ENCODE data around the gene PROM2.

Gene PROM2

GRCh38 chr2:95320344-95320712 is 46.1 kb downstream of the PROM2 start:
- DNase-seq (ENCODE audit: low read depth, low spot score): no peak

GRCh38 chr2:95320986-95321767 is 46.9 kb downstream of the PROM2 start:
- DNase-seq (ENCODE audit: low read depth, low spot score): no peak

DNA sequence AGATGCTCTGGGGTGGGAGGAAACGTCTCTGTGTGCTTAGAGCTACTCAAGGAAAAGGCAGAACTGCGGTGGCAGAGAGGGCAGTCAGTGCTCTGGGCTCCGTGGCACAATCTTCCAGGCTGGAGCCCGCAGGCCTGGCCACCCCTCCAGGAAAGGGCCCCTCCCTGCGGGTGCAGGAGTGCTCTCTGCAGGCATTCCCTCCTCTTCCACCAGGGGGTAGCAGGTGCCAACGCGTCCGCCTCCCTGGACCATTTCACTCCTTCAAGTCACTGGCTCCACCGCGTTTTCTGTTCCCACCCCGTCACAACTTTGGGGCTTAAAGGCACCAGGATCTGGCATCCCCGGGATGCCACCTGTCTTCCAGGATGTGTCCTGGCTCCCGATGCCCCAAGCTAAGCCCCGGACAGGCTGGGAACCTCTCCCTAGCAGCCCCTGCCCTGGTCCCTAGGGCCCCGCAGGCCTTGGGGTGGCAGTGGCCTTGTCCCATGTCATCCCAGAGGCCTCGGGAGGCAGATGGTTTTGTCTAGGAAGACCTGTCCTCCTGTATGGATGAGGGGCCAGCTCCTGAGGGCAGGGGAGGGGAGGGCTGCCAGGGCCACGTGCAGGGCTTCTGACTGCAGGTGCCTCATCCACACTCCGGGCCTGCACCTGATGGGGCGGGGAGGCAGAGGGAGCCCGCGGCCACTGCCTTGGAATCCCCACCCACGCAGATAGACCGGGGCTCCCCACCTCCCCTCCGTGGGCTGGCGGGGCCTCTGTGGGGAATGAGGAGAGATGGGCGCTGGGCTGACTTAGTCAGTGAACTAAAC is 49.3 kb downstream of the PROM2 start:
- DNase-seq (ENCODE audit: low read depth, low spot score): peak; percentile 37

- DNase-seq (ENCODE audit: low read depth, low spot score): no peak
Measured at GRCh38 chr2:95325026-95325425, 50.8 kb downstream of the PROM2 start.

- no peak for DNase-seq (ENCODE audit: low read depth, low spot score)
Measured at GRCh38 chr2:95325590-95326432, 51.6 kb downstream of the PROM2 start.

GRCh38 chr2:95326433-95327140 is 52.3 kb downstream of the PROM2 start:
- no peak for DNase-seq (ENCODE audit: low read depth, low spot score)

DNA sequence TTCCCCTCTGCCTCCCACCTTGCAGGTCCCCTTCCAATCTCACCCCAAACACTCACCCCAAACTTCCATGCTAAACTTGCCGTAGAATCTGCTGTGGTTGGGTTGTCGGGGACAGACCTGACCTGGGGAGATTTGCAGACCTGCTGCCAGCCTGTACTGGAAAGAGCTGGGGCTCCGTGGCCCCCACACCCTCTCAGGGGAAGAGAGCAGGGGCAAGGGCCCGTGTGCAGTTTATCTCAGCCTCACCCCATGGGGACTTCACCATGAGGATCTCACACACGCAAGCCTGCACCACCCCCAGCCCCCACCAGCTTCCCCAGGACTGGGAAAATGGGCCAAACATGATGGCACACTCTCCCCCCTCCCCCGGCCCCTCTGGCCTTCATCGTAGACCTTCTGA is 53.6 kb downstream of the PROM2 start:
- DNase-seq (ENCODE audit: low read depth, low spot score): no peak

DNA sequence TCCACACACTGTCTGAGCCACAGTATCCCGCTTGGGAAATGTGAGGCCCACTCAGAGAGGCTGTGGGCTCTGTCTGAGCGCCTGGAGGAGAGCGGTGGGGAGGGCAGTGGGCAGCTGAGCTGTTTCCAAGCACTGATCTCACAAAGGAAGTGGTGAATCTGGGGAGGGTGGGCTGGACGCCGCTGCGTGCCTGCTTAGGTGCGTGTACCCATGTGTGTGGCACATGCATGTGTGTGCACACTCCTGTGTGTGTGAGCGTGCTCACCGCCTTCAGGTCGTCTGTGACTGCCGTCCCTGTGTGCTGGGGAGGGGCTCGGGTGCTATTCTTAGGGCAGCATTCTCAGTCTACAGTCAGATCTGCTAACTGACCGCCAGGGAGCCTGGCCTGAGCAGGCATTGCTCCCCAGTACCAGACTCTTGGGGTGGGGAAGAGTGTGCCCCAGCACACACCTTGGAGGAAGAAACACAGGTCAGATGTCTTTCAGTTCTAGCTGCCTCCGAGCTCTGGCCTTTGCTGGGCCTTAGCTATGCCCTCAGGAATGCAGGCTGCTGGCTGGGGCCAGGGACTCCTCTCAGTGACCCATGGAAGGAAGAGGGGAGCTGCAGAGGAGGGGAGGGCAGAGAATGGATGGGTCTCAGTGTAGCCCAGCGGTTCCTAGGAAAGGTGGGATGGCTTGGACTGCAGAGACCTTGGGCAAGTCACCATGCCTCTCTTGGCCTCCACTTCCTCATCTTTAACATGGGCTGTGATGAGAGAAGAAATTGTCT is 54.3 kb downstream of the PROM2 start:
- peak; percentile 64 for DNase-seq (ENCODE audit: low read depth, low spot score)

DNA sequence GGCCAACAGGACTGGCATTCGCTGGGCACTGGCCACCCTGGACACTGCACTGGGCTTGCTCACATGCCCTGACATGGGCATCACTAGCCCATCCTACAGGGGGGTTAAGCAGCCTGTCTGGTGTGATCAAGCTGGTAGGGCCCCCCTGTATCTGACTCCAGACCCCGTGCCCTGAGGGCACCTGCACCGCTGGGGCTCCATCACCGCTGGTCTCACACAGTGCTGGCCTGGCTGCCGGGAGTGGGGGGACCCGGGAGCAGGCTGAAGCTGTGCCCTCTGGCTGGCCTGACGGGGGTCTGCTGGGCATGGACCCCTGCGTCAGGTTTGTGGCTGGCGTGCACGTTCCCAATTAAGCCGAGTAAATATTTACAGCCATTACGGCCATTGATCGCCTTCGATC is 55.2 kb downstream of the PROM2 start:
- no peak for DNase-seq (ENCODE audit: low read depth, low spot score)

- peak; percentile 34 for DNase-seq (ENCODE audit: low read depth, low spot score)
Measured at GRCh38 chr2:95329891-95330793, 55.9 kb downstream of the PROM2 start.

- DNase-seq (ENCODE audit: low read depth, low spot score): no peak
Measured at GRCh38 chr2:95330794-95331338, 56.6 kb downstream of the PROM2 start.

GRCh38 chr2:95331606-95332005 is 57.4 kb downstream of the PROM2 start:
- no peak for DNase-seq (ENCODE audit: low read depth, low spot score)

DNA sequence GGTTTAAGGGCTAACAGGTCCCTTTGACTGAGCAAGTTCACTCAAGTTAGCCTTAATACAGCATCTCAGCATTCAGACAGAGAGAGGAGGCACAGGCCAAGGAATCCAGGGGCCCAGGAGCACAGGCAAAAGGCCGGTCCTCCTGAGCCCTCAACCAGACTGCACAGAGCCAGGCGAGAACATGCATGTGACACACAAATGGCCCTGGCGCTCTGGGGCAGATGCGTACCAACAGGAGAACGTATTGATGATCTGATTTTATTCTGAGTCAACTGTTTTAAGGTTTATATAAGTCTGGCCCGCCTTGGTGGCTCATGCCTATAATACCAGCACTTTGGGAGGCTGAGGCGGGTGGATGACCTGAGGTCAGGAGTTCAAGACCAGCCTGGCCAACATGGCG is 57.8 kb downstream of the PROM2 start:
- DNase-seq (ENCODE audit: low read depth, low spot score): no peak

- DNase-seq (ENCODE audit: low read depth, low spot score): no peak
Measured at GRCh38 chr2:95333056-95333455, 58.8 kb downstream of the PROM2 start.

DNA sequence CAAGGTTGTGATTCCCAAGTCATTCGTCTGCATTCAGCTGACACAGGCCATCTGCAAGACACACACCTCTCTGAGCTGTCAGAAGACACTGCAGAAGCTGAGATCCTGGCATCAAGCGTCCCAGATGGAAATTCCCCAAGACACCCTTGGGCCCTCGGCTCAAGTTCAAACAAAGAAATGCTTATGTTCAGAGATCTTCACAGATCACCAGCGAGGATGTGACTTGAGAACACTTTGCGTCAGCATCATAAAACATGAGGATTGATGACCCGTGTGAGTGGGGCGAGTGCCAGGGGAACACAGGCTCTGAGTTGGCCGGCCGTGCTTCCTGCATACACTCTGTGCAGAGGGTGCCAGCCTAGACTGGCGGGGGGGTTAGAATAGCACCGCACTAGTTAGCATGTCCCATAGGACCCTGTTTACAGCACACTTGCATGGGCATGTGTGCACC is 59.7 kb downstream of the PROM2 start:
- peak; percentile 49 for DNase-seq (ENCODE audit: low read depth, low spot score)

DNA sequence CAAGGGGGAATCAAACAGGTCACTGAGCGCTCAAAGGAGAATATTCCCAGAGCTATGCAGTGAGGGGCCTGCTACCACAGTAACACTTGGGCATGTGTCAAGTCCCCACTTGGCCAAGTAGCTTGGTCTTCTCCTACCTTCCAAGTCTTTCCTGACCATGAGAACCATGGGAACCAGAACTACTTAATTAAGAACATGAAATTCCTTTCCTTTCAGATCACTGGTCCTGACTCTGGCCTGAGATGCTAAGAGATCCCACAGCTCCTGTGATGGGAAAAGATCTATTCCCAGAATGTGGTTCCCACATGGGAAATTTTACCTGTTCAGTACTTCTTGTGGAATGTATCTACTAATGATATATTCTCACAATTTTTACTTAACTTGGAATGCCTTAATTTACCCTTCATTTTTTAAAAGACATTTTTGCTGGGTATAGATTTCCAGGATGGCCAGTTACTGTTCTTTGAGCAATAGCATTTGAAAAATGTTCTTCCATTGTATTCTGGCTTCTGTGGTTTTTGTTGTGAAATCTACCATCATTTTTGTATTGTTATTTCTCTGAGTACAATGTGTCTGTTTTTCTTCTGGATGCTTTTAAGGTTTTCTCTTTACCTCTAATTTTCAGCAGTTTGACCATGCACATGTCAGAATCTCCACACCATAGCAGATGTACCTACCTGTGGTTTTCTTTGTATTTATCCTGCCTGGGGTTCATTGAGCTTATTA is 60.8 kb downstream of the PROM2 start:
- no peak for DNase-seq (ENCODE audit: low read depth, low spot score)

DNA sequence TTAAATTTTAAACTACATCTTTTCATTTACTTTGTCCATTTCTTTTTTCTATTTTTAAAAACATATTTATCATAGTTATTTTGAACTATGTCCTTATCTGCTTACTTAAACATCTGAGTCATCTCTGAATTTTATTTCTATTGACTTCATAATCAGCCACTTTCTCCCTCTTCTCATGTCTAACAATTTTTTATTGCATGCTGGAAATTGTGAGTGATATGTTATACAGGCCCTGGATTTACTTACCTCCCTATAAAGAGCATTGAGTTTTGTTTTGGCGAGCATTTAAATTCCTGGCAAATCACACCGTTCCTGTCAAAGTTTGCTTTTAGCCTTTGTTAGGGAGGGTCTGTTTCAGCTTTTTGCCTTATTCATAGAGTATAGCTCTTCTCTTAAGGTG is 62.2 kb downstream of the PROM2 start:
- no peak for DNase-seq (ENCODE audit: low read depth, low spot score)

DNA sequence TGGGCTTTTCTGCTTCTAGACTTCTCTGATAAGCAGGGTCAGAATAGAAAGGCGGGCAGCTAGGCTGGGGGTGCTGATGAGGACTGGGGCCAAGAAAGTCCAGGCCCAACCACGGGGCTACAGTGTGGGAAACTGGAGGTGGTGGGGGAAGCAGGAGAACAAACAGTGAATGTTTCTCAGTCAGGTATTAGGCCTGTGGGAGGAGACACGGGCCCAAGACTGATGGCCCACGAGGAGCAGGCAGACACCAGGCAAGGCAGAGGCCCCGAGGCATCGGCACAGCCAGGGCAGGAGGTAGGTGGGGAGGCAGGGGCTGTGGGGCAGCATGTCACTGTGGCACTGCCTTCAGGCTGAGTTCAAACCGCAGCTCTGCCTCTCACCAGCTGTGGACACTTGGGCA is 63.6 kb downstream of the PROM2 start:
- DNase-seq (ENCODE audit: low read depth, low spot score): no peak
